ENCODE results near the gene ESPL1.

DNA sequence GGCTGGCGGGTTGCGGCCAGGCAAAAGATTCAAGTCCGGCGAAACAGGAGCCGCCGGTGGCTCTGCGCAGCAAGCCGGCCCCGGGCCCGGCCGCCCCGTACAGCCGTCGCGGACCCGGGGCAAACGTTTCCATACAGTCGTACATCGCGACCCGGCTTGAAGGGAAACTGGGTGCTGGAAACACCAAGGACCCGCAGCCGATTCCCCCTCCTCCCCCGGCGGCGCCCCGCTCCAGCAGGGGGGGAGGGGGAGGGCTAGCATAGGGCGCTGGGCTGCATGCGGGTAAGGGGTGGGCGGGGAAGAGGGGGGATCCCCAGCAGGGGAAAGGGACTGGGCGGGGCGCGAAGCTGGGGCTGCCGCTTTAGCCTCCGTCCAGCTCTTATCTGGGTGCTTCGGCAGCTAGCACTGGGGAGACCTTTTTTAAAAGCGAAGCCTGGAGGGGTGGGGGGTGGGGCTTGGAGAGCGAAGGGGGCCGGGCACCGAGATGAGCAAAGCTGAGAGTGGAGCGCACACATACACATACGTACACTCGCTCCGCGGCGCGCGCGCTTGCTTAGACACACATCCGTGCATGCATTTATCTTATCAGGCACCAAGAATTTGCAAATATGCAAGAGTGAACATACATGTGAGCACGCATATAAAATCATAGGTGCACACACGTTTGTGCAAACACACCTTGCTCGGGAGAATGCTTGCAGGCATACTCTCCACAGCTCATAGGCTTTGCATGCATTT, 48.0 kb upstream of the ESPL1 start:
- TF ChIP-seq, protein P1, sequence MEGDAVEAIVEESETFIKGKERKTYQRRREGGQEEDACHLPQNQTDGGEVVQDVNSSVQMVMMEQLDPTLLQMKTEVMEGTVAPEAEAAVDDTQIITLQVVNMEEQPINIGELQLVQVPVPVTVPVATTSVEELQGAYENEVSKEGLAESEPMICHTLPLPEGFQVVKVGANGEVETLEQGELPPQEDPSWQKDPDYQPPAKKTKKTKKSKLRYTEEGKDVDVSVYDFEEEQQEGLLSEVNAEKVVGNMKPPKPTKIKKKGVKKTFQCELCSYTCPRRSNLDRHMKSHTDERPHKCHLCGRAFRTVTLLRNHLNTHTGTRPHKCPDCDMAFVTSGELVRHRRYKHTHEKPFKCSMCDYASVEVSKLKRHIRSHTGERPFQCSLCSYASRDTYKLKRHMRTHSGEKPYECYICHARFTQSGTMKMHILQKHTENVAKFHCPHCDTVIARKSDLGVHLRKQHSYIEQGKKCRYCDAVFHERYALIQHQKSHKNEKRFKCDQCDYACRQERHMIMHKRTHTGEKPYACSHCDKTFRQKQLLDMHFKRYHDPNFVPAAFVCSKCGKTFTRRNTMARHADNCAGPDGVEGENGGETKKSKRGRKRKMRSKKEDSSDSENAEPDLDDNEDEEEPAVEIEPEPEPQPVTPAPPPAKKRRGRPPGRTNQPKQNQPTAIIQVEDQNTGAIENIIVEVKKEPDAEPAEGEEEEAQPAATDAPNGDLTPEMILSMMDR (IDR thresholded peaks at IDR 0.05 in 8 of 11, conservative IDR thresholded peaks at IDR 0.05 in 3 of 11), result no peak
- peak in 1 of 3 donors; percentile 14 for TF ChIP-seq POLR2A (IDR thresholded peaks at IDR 0.05)

Measured in spleen (tissue), 7 donors.